Ramos (cell line): Measurements from ENCODE around the gene ITIH5.
"Not testable (repeated sequence)": the region's sequence is repeated elsewhere in the genome, so short reads cannot be mapped to it uniquely, and the experiment has no call there.

Source experiments
- in situ Hi-C: fragments of 300-500 bp; cut with MboI; formaldehyde crosslinking; loops from one replicate; pipeline ENCODE4 v1.14.3; 2022; ENCODE audit warnings: low sequenced_read_pairs; ENCODE audit not compliant: unreplicated experiment

The ITIH5 gene

GRCh38 chr10:7666253-7667023 is at the start of gene ITIH5:
ITIH5 (minus strand) TSS chr10:7666966; CDS start chr10:7666892, 74 bp downstream.
- in situ Hi-C loops: no loop called here

- in situ Hi-C loops: no loop called here
These were observed 48.7 kb upstream of the ITIH5 start for GRCh38 chr10:7715515-7715914.

GRCh38 chr10:7711075-7711474 is 44.3 kb upstream of the ITIH5 start:
- in situ Hi-C loops: not testable (repeated sequence)

- in situ Hi-C loops: no loop called here
These were observed 43.7 kb upstream of the ITIH5 start for GRCh38 chr10:7710446-7710845.

GRCh38 chr10:7708832-7709231 is 42.1 kb upstream of the ITIH5 start:
- in situ Hi-C loops: no loop called here

GRCh38 chr10:7707858-7708622 is 41.3 kb upstream of the ITIH5 start:
- in situ Hi-C loops: no loop called here

- in situ Hi-C loops: no loop called here
These were observed 40.3 kb upstream of the ITIH5 start for GRCh38 chr10:7707102-7707501.

GRCh38 chr10:7706534-7707073 is 39.8 kb upstream of the ITIH5 start:
- in situ Hi-C loops: no loop called here

- in situ Hi-C loops: no loop called here
These were observed 38.6 kb upstream of the ITIH5 start for GRCh38 chr10:7705341-7705740.

GRCh38 chr10:7704071-7705016 is 37.6 kb upstream of the ITIH5 start:
- in situ Hi-C loops: no loop called here

- in situ Hi-C loops: no loop called here
These were observed 36.4 kb upstream of the ITIH5 start, which contains the start of gene ITIH2 for GRCh38 chr10:7703140-7703539. ITIH2 (plus strand) TSS chr10:7703316; CDS start chr10:7703435, 119 bp downstream.

GRCh38 chr10:7702288-7702812 is 35.6 kb upstream of the ITIH5 start:
- in situ Hi-C loops: no loop called here

GRCh38 chr10:7701158-7701742 is 34.5 kb upstream of the ITIH5 start:
- in situ Hi-C loops: no loop called here

GRCh38 chr10:7700577-7701125 is 33.9 kb upstream of the ITIH5 start:
- in situ Hi-C loops: no loop called here

GRCh38 chr10:7697426-7697825 is 30.7 kb upstream of the ITIH5 start:
- in situ Hi-C loops: no loop called here

GRCh38 chr10:7696545-7696944 is 29.8 kb upstream of the ITIH5 start:
- in situ Hi-C loops: no loop called here

GRCh38 chr10:7693194-7693593 is 26.4 kb upstream of the ITIH5 start:
- in situ Hi-C loops: not testable (repeated sequence)

- in situ Hi-C loops: not testable (repeated sequence)
These were observed 25.6 kb upstream of the ITIH5 start for GRCh38 chr10:7692368-7692767.

- in situ Hi-C loops: not testable (repeated sequence)
These were observed 24.3 kb upstream of the ITIH5 start for GRCh38 chr10:7690885-7691597.
